Testis (tissue), 3 donors: ENCODE data around the gene RIC8B. TPM values are rescaled to one million over a fixed set of nuclear protein-coding genes. Genes with fewer than 3 reads are reported as not detected.

Experiments
- DNase-seq: peaks from one replicate; pipeline ENCODE4 v3.0.0-alpha.2; 2019
- H3K27ac ChIP-seq, 2 donors: fragments of 200-600 bp; sonication (generic); one replicate each; pipeline ENCODE4 v1.5.1; 2019
- H3K27me3 ChIP-seq: fragments of 200-600 bp; sonication (generic); one replicate; pipeline ENCODE4 v1.5.1; 2019
- H3K36me3 ChIP-seq: fragments of 200-600 bp; sonication (generic); one replicate; pipeline ENCODE4 v1.5.1; 2017; ENCODE audit warnings: low read depth; ENCODE audit errors: missing control alignments
- H3K4me1 ChIP-seq: fragments of 200-600 bp; sonication (generic); one replicate; pipeline ENCODE4 v1.5.1; 2019
- H3K4me3 ChIP-seq, 2 donors: fragments of 200-600 bp; sonication (generic); one replicate each; pipeline ENCODE4 v1.5.1; 2017 to 2019
- H3K9me3 ChIP-seq: fragments of 200-600 bp; sonication (generic); one replicate; pipeline ENCODE4 v1.5.1; 2017
- CTCF ChIP-seq, 3 experiments: fragments of 450-650 bp in 2 of 3; fragments of 200-600 bp in 1 of 3; sonication (generic) in 1 of 3; IDR thresholded peaks; one replicate each; pipeline ENCODE4 v1.5.1; 2016 to 2019; ENCODE audit warnings: antibody characterized with exemption in 3 of 3, mild to moderate bottlenecking in 2 of 3, moderate library complexity in 1 of 3
- POLR2A ChIP-seq: fragments of 450-650 bp; IDR thresholded peaks from one replicate; pipeline ENCODE4 v1.6.1; 2017; ENCODE audit warnings: antibody characterized with exemption, mild to moderate bottlenecking, moderate library complexity
- WGBS, 2 donors: methylation state at CpG; one replicate each; pipeline ENCODE4 v1.1.5; 2018; 5-methylcytosine and 5-hydroxymethylcytosine counted together
- intact Hi-C: fragments of 100-400 bp; cut with DNase I; formaldehyde crosslinking; loops from one replicate; pipeline ENCODE4 v1.15.1; 2023; ENCODE audit warnings: low total_unique reads
- polyA plus RNA-seq: library from polyadenylated mRNA; stranded (reverse); fragments of 350-450 nt; fragmentation: Illumina TruSeq; extraction: RNeasy Lipid Tissue Mini Kit (QIAGEN cat#74804); gene quantifications from one replicate; pipeline ENCODE4 v1.2.3, GENCODE V29; 2014; ENCODE audit warnings: low read depth, low replicate concordance; ENCODE audit not compliant: insufficient read depth
- total RNA-seq, 2 donors: library from RNA; depleted of rRNA; stranded (reverse); fragments of >200 nt; gene quantifications; one replicate each; pipeline ENCODE4 v1.2.3, GENCODE V29; 2016

The RIC8B gene
- total and polyA plus RNA-seq, 3 donors from 2014 or later, result 14.3 to 27.7 (median 18.3) TPM

- Histone ChIP-seq H3K27me3 (no peaks in the 10 kb centered on the region), H3K36me3 (peaks cover 2% of the 10 kb centered on the region), H3K9me3 (no peaks in the 10 kb centered on the region), H3K27ac (no peak overlapping the region), H3K4me3 (no peak overlapping the region), H3K4me1 (no peaks in the 10 kb centered on the region)
- DNase-seq, result no peak
- TF ChIP-seq CTCF (IDR thresholded peaks at IDR 0.05) (no peak), POLR2A (no peak)
- intact Hi-C loops, result no loop called here
- WGBS, 2 donors, result 69 to 75% methylated on average over 6 of the region's 6 CpGs
These were observed 40.2 kb downstream of the RIC8B start for GRCh38 chr12:106814714-106815113.

GRCh38 chr12:106815741-106816140 lies 41.3 kb downstream of the RIC8B start:
- no peaks in the 10 kb centered on the region for H3K4me1 ChIP-seq
- H3K27me3 ChIP-seq, result no peaks in the 10 kb centered on the region
- 98 to 100% methylated on average over 1 of the region's 1 CpG for WGBS, 2 donors
- H3K36me3 ChIP-seq, result peaks cover 2% of the 10 kb centered on the region
- no peak overlapping the region for H3K4me3 ChIP-seq
- DNase-seq, result no peak
- intact Hi-C loops, result no loop called here
- no peaks in the 10 kb centered on the region for H3K9me3 ChIP-seq
- no peak overlapping the region for H3K27ac ChIP-seq
- no peak for TF ChIP-seq POLR2A
- no peak for TF ChIP-seq CTCF (IDR thresholded peaks at IDR 0.05)

GRCh38 chr12:106816231-106816630 lies 41.7 kb downstream of the RIC8B start:
- Histone ChIP-seq H3K36me3 (peaks cover 2% of the 10 kb centered on the region), H3K27me3 (no peaks in the 10 kb centered on the region), H3K27ac (no peak overlapping the region), H3K9me3 (no peaks in the 10 kb centered on the region), H3K4me3 (no peak overlapping the region), H3K4me1 (no peaks in the 10 kb centered on the region)
- TF ChIP-seq POLR2A, result no peak
- TF ChIP-seq CTCF (IDR thresholded peaks at IDR 0.05), result no peak
- intact Hi-C loops, result no loop called here
- DNase-seq, result no peak
- 97% methylated on average over 2 of the region's 2 CpGs for WGBS, 2 donors

- H3K4me3 ChIP-seq, result no peak overlapping the region
- H3K27me3 ChIP-seq, result no peaks in the 10 kb centered on the region
- peaks cover 2% of the 10 kb centered on the region for H3K36me3 ChIP-seq
- WGBS, 2 donors, result 91 to 97% methylated on average over 1 of the region's 1 CpG
- no peak for DNase-seq
- TF ChIP-seq POLR2A (no peak), CTCF (IDR thresholded peaks at IDR 0.05) (no peak)
- intact Hi-C loops, result no loop called here
- no peaks in the 10 kb centered on the region for H3K9me3 ChIP-seq
- no peaks in the 10 kb centered on the region for H3K4me1 ChIP-seq
- H3K27ac ChIP-seq, result no peak overlapping the region
These were observed 45.5 kb downstream of the RIC8B start for GRCh38 chr12:106819991-106820390.

GRCh38 chr12:106831699-106832098 lies 57.2 kb downstream of the RIC8B start:
- no peak for DNase-seq
- 70 to 89% methylated on average over 4 of the region's 4 CpGs for WGBS, 2 donors
- H3K9me3 ChIP-seq, result no peaks in the 10 kb centered on the region
- no peaks in the 10 kb centered on the region for H3K4me1 ChIP-seq
- TF ChIP-seq POLR2A, result no peak
- TF ChIP-seq CTCF (IDR thresholded peaks at IDR 0.05), result no peak
- no peaks in the 10 kb centered on the region for H3K36me3 ChIP-seq
- intact Hi-C loops, result no loop called here
- H3K27ac ChIP-seq, result no peak overlapping the region
- H3K4me3 ChIP-seq, result no peak overlapping the region
- H3K27me3 ChIP-seq, result no peaks in the 10 kb centered on the region
